ENCODE measurements around the gene TRPV4. TPM values are rescaled to one million over a fixed set of nuclear protein-coding genes. Genes with fewer than 3 reads are reported as not detected.

Gene TRPV4
- total RNA-seq, 1 experiment from 2014 or later, result 0.09 TPM

- DNase-seq (ENCODE audit: unreplicated experiment), result no peak
- intact Hi-C loops (cut with micrococcal nuclease), result no loop called here
- Mint-ChIP-seq H3K27me3 (ENCODE audit: insufficient read depth, unreplicated experiment) (no peaks in the 10 kb centered on the region), H3K4me3 (ENCODE audit: unreplicated experiment) (no peak overlapping the region), H3K4me1 (ENCODE audit: insufficient read depth, unreplicated experiment) (no peaks in the 10 kb centered on the region), H3K9me3 (ENCODE audit: unreplicated experiment) (no peaks in the 10 kb centered on the region), H3K27ac (ENCODE audit: low read depth, unreplicated experiment) (no peak overlapping the region), H3K36me3 (ENCODE audit: insufficient read depth, unreplicated experiment) (no peaks in the 10 kb centered on the region)
- POLR2A ChIA-PET, result interaction anchor here (0.5 to 0.6 kb wide), 2 partner anchors 10 to 302 kb away, joined by 3 to 4 read pairs; no protein-coding TSS in a partner anchor
- TF ChIP-seq, protein P1, sequence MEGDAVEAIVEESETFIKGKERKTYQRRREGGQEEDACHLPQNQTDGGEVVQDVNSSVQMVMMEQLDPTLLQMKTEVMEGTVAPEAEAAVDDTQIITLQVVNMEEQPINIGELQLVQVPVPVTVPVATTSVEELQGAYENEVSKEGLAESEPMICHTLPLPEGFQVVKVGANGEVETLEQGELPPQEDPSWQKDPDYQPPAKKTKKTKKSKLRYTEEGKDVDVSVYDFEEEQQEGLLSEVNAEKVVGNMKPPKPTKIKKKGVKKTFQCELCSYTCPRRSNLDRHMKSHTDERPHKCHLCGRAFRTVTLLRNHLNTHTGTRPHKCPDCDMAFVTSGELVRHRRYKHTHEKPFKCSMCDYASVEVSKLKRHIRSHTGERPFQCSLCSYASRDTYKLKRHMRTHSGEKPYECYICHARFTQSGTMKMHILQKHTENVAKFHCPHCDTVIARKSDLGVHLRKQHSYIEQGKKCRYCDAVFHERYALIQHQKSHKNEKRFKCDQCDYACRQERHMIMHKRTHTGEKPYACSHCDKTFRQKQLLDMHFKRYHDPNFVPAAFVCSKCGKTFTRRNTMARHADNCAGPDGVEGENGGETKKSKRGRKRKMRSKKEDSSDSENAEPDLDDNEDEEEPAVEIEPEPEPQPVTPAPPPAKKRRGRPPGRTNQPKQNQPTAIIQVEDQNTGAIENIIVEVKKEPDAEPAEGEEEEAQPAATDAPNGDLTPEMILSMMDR (IDR thresholded peaks at IDR 0.05; ENCODE audit: unreplicated experiment), result no peak
- no TSS peak for BruUV-seq (replicated peaks)
- CTCF ChIA-PET, result interaction anchor here (0.7 to 1.7 kb wide), 3 partner anchors 9 to 336 kb away, joined by 3 to 6 read pairs (median 3); no protein-coding TSS in a partner anchor
Measured at GRCh38 chr12:109764123-109764522, 69.1 kb downstream of the TRPV4 start.

GRCh38 chr12:109763201-109763841 is 69.9 kb downstream of the TRPV4 start:
- TF ChIP-seq, protein P1 (IDR thresholded peaks at IDR 0.05; ENCODE audit: unreplicated experiment), result no peak
- H3K4me3 Mint-ChIP-seq (ENCODE audit: unreplicated experiment), result no peak overlapping the region
- POLR2A ChIA-PET, result interaction anchor here (0.6 to 0.7 kb wide), 2 partner anchors 301 to 768 kb away, joined by 3 read pairs; no protein-coding TSS in a partner anchor
- BruUV-seq (replicated peaks), result no TSS peak
- CTCF ChIA-PET, result interaction anchor here (0.6 to 1.7 kb wide), 4 partner anchors 10 to 42 kb away, joined by 3 to 6 read pairs (median 3); no protein-coding TSS in a partner anchor
- no peak overlapping the region for H3K27ac Mint-ChIP-seq (ENCODE audit: low read depth, unreplicated experiment)
- no peaks in the 10 kb centered on the region for H3K27me3 Mint-ChIP-seq (ENCODE audit: insufficient read depth, unreplicated experiment)
- intact Hi-C loops (cut with micrococcal nuclease), result no loop called here
- no peaks in the 10 kb centered on the region for H3K4me1 Mint-ChIP-seq (ENCODE audit: insufficient read depth, unreplicated experiment)
- peak; percentile 36 for DNase-seq (ENCODE audit: unreplicated experiment)
- H3K9me3 Mint-ChIP-seq (ENCODE audit: unreplicated experiment), result no peaks in the 10 kb centered on the region
- no peaks in the 10 kb centered on the region for H3K36me3 Mint-ChIP-seq (ENCODE audit: insufficient read depth, unreplicated experiment)

DNA sequence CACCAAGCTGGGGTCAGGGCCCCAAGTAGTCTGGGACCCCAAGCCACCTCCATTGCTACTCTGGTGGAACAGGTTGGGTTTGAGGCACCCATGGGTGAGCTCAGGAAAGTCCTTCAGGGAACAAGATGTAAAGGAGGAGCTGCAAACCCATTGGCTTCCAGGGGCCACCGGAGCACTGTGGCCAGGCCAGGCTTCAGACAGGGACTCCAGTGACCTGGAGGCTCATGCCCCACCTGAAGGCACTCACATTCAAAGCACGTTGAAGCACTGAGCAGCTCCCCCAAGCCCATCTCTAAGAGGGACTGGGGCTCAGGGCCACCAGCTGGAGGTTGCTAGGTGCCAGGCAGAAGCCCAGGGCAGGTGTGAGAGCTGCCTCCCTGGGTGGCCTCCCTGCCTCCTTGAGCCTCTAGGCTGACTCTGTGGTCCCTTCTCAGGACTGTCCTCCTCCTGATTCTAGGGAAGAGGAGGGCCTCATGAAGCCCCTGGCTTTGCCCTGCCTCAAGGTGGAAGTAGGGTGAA is 70.5 kb downstream of the TRPV4 start:
- no peaks in the 10 kb centered on the region for H3K4me1 Mint-ChIP-seq (ENCODE audit: insufficient read depth, unreplicated experiment)
- no peak overlapping the region for H3K27ac Mint-ChIP-seq (ENCODE audit: low read depth, unreplicated experiment)
- H3K36me3 Mint-ChIP-seq (ENCODE audit: insufficient read depth, unreplicated experiment), result no peaks in the 10 kb centered on the region
- no peak for DNase-seq (ENCODE audit: unreplicated experiment)
- ChIA-PET POLR2A (interaction anchor here (0.7 kb wide), 1 partner anchor 769 kb away, joined by 3 read pairs; no protein-coding TSS in a partner anchor), CTCF (interaction anchor here (0.6 to 1.7 kb wide), 3 partner anchors 11 to 43 kb away, joined by 3 to 6 read pairs (median 3); no protein-coding TSS in a partner anchor)
- TF ChIP-seq, protein P1 (IDR thresholded peaks at IDR 0.05; ENCODE audit: unreplicated experiment), result no peak
- intact Hi-C loops (cut with micrococcal nuclease), result no loop called here
- peaks cover 3% of the 10 kb centered on the region for H3K9me3 Mint-ChIP-seq (ENCODE audit: unreplicated experiment)
- no TSS peak for BruUV-seq (replicated peaks)
- no peaks in the 10 kb centered on the region for H3K27me3 Mint-ChIP-seq (ENCODE audit: insufficient read depth, unreplicated experiment)
- no peak overlapping the region for H3K4me3 Mint-ChIP-seq (ENCODE audit: unreplicated experiment)

- Mint-ChIP-seq H3K27ac (ENCODE audit: low read depth, unreplicated experiment) (no peak overlapping the region), H3K4me1 (ENCODE audit: insufficient read depth, unreplicated experiment) (no peaks in the 10 kb centered on the region), H3K9me3 (ENCODE audit: unreplicated experiment) (peaks cover 8% of the 10 kb centered on the region), H3K27me3 (ENCODE audit: insufficient read depth, unreplicated experiment) (no peaks in the 10 kb centered on the region), H3K36me3 (ENCODE audit: insufficient read depth, unreplicated experiment) (no peaks in the 10 kb centered on the region), H3K4me3 (ENCODE audit: unreplicated experiment) (no peak overlapping the region)
- intact Hi-C loops (cut with micrococcal nuclease), result no loop called here
- TF ChIP-seq, protein P1 (IDR thresholded peaks at IDR 0.05; ENCODE audit: unreplicated experiment), result no peak
- POLR2A ChIA-PET, result interaction anchor here (0.7 kb wide), 1 partner anchor 769 kb away, joined by 3 read pairs; no protein-coding TSS in a partner anchor
- no peak for DNase-seq (ENCODE audit: unreplicated experiment)
- BruUV-seq (replicated peaks), result no TSS peak
- CTCF ChIA-PET, result no interaction called here
Measured at GRCh38 chr12:109762071-109762672, 71.0 kb downstream of the TRPV4 start.
